GM12801 (cell line): ENCODE results near the gene SENP7.

Experiments used
- TF ChIP-seq, protein P1 (sequence below): IDR thresholded peaks from one replicate; pipeline ENCODE4 v1.5.1; 2011; ENCODE audit warnings: control low read depth; ENCODE audit not compliant: insufficient read length; ENCODE audit errors: extremely low read depth

Gene SENP7

DNA sequence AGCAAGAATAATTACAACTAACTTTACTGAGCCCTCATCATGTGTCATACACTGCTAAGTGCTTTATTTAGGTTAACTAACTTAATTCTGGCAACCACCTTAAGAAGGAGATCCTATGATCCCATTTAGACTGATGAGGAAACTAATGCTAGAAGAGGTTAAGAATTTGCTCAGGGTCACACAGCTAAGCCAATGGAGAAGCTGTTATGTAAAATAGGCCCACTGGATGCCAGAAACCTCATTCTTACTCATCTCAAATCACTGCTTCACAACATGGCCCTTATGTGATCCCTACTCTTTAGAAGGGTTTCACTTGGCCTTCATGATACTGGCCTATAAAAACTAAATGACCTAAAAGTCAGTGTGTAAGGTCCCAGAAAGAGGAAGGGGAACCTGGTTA lies 233.8 kb downstream of the SENP7 start:
- TF ChIP-seq, protein P1, sequence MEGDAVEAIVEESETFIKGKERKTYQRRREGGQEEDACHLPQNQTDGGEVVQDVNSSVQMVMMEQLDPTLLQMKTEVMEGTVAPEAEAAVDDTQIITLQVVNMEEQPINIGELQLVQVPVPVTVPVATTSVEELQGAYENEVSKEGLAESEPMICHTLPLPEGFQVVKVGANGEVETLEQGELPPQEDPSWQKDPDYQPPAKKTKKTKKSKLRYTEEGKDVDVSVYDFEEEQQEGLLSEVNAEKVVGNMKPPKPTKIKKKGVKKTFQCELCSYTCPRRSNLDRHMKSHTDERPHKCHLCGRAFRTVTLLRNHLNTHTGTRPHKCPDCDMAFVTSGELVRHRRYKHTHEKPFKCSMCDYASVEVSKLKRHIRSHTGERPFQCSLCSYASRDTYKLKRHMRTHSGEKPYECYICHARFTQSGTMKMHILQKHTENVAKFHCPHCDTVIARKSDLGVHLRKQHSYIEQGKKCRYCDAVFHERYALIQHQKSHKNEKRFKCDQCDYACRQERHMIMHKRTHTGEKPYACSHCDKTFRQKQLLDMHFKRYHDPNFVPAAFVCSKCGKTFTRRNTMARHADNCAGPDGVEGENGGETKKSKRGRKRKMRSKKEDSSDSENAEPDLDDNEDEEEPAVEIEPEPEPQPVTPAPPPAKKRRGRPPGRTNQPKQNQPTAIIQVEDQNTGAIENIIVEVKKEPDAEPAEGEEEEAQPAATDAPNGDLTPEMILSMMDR, result no peak

GRCh38 chr3:101278727-101279126 lies 234.3 kb downstream of the SENP7 start:
- TF ChIP-seq, protein P1, result no peak
